GM12864 (cell line): ENCODE results near the gene DNAJC8.
A peak's percentile ranks its signal among the peaks of the same experiment; 100 is the strongest.

Experiments
- DNase-seq: peaks from one replicate; pipeline ENCODE4 v3.0.0-alpha.2; 2011; ENCODE audit warnings: low read depth
- H3K4me3 ChIP-seq: 2 replicates; pipeline ENCODE4 v1.5.1; 2011; ENCODE audit warnings: mild to moderate bottlenecking, low read depth, low read length, control low read depth
- CTCF ChIP-seq: IDR thresholded peaks from 2 replicates; pipeline ENCODE4 v1.5.1; 2011; ENCODE audit warnings: low read depth, mild to moderate bottlenecking, moderate library complexity, low read length, control low read depth, inconsistent platforms; ENCODE audit errors: missing control alignments

The DNAJC8 gene

GRCh38 chr1:28200234-28200873 is 32.5 kb downstream of the DNAJC8 start:
- no peak for TF ChIP-seq CTCF
- H3K4me3 ChIP-seq: no peak overlapping the region
- no peak for DNase-seq

- DNase-seq: peak; percentile 96
- H3K4me3 ChIP-seq: no peak overlapping the region; the same call in 1 of the 2 replicates
- peak; percentile 12 for TF ChIP-seq CTCF
Measured at GRCh38 chr1:28199328-28200233, 33.2 kb downstream of the DNAJC8 start.

- no peak for TF ChIP-seq CTCF
- no peak overlapping the region for H3K4me3 ChIP-seq
- no peak for DNase-seq
Measured at GRCh38 chr1:28197682-28198415, 35.0 kb downstream of the DNAJC8 start.

GRCh38 chr1:28196330-28196729 is 36.5 kb downstream of the DNAJC8 start:
- DNase-seq: no peak
- no peak for TF ChIP-seq CTCF
- no peak overlapping the region for H3K4me3 ChIP-seq

GRCh38 chr1:28195780-28196179 is 37.0 kb downstream of the DNAJC8 start:
- H3K4me3 ChIP-seq: no peak overlapping the region
- no peak for TF ChIP-seq CTCF
- DNase-seq: no peak

- H3K4me3 ChIP-seq: no peak overlapping the region
- TF ChIP-seq CTCF: no peak
- DNase-seq: no peak
Measured at GRCh38 chr1:28194326-28195035, 38.3 kb downstream of the DNAJC8 start.
